ENCODE data around the gene DNASE1L3. TPM values are rescaled to one million over a fixed set of nuclear protein-coding genes. Genes with fewer than 3 reads are reported as not detected.

The DNASE1L3 gene
- total and polyA plus RNA-seq, 2 of the 4 experiments (the other 2 are of a cell fraction): not detected

GRCh38 chr3:58202917-58203360 is 7.8 kb downstream of the DNASE1L3 start:
- H2BK120ac ChIP-seq (ENCODE audit: low read depth, low read length): no peak overlapping the region
- H4K20me1 ChIP-seq (ENCODE audit: insufficient read depth, low read length): no peaks in the 10 kb centered on the region
- no peaks in the 10 kb centered on the region for H3K36me3 ChIP-seq (ENCODE audit: control insufficient read depth, insufficient read depth, low read length)
- H2BK20ac ChIP-seq (ENCODE audit: low read depth, low read length): no peak overlapping the region
- H3K4ac ChIP-seq (ENCODE audit: low read depth, low read length): no peak overlapping the region
- no peak overlapping the region for H2BK5ac ChIP-seq (ENCODE audit: low read depth, low read length, poor library complexity, severe bottlenecking)
- no peak for DNase-seq
- peaks cover 15% of the 10 kb centered on the region for H3K27me3 ChIP-seq (ENCODE audit: control insufficient read depth, insufficient read depth, low read length)
- no peak overlapping the region for H3K4me3 ChIP-seq (ENCODE audit: insufficient read depth, low read depth, low read length)
- H4K91ac ChIP-seq (ENCODE audit: insufficient read depth, low read depth, low read length): no peak overlapping the region
- TF ChIP-seq SMC3 (IDR thresholded peaks at IDR 0.05; ENCODE audit: low read depth, low read length): no peak
- TF ChIP-seq BHLHE40 (IDR thresholded peaks at IDR 0.05; ENCODE audit: low read depth, low read length): no peak
- no peak for TF ChIP-seq ELK1 (IDR thresholded peaks at IDR 0.05; ENCODE audit: borderline replicate concordance, low read depth, low read length)
- TF ChIP-seq RCOR1 (IDR thresholded peaks at IDR 0.05; ENCODE audit: insufficient replicate concordance, low read length): no peak
- TF ChIP-seq CTCF (conservative IDR thresholded peaks at IDR 0.05; ENCODE audit: low read depth, low read length): no peak
- no peak for TF ChIP-seq MXI1 (IDR thresholded peaks at IDR 0.05; ENCODE audit: borderline replicate concordance, low read depth, low read length)
- no peak for TF ChIP-seq RAD21 (IDR thresholded peaks at IDR 0.05; ENCODE audit: low read length)
- TF ChIP-seq MAFK (IDR thresholded peaks at IDR 0.05; ENCODE audit: low read depth, low read length): no peak
- TF ChIP-seq MAZ (IDR thresholded peaks at IDR 0.05; ENCODE audit: borderline replicate concordance, low read depth, low read length): no peak
- no peak for TF ChIP-seq CHD1 (IDR thresholded peaks at IDR 0.05; ENCODE audit: low read depth, low read length)
- no peak for TF ChIP-seq NFE2L2 (IDR thresholded peaks at IDR 0.05; ENCODE audit: low read depth, low read length)
- no peak for TF ChIP-seq USF2 (IDR thresholded peaks at IDR 0.05; ENCODE audit: low read depth, low read length)
- no peak for TF ChIP-seq POLR2A (IDR thresholded peaks at IDR 0.05; ENCODE audit: low read depth, low read length)
- no peak for TF ChIP-seq FOS (IDR thresholded peaks at IDR 0.05; ENCODE audit: low read depth, low read length)
- TF ChIP-seq CEBPB (IDR thresholded peaks at IDR 0.05; ENCODE audit: low read depth, low read length): no peak
- TF ChIP-seq RFX5 (IDR thresholded peaks at IDR 0.05; ENCODE audit: low read depth, low read length): no peak
- BruUV-seq (replicated peaks): no TSS peak
- peaks cover 2% of the 10 kb centered on the region; the same call in 1 of the 2 replicates for H3K9me3 ChIP-seq (ENCODE audit: control insufficient read depth, insufficient read depth, low read length)
- H2AK9ac ChIP-seq (replicated peaks; ENCODE audit: low read depth, low read length, poor library complexity): no peak overlapping the region
- H3K9me1 ChIP-seq (ENCODE audit: insufficient read depth, low read length): no peaks in the 10 kb centered on the region
- H3K27ac ChIP-seq (ENCODE audit: insufficient read depth, low read length): no peak overlapping the region
- in situ Hi-C loops (cut with MboI; ENCODE audit: low sequenced_read_pairs): no loop called here
- ATAC-seq (ENCODE audit: low read depth): no peak
- no peak overlapping the region for H3K14ac ChIP-seq (replicated peaks; ENCODE audit: low read depth, low read length)
- CTCF ChIA-PET: no interaction called here
- no peak overlapping the region for H2BK15ac ChIP-seq (ENCODE audit: low read depth, low read length)
- peaks cover 3% of the 10 kb centered on the region for H3K4me1 ChIP-seq (ENCODE audit: control insufficient read depth, insufficient read depth, low read length)
- H3K56ac ChIP-seq (ENCODE audit: extremely low read depth, insufficient read depth, low read length): no peak overlapping the region
- no peak overlapping the region for H3K4me2 ChIP-seq (ENCODE audit: low read depth, low read length)
- no peak overlapping the region for H3K9ac ChIP-seq (ENCODE audit: low read depth, low read length)
- no peaks in the 10 kb centered on the region for H3K79me1 ChIP-seq (ENCODE audit: low read depth in 1 of 2, low read length in 2 of 2)
- no peak overlapping the region for H2AFZ ChIP-seq (replicated peaks; ENCODE audit: low read length, poor library complexity)
- dilution Hi-C loops (cut with HindIII; ENCODE audit: low sequenced_read_pairs, unreplicated experiment): no loop called here
- intact Hi-C loops (cut with micrococcal nuclease): no loop called here
- H3K23ac ChIP-seq (ENCODE audit: low read depth, low read length): no peak overlapping the region
- no peak overlapping the region for H3K18ac ChIP-seq (ENCODE audit: low read depth, low read length)
- WGBS, 2 experiments (ENCODE audit: extremely low coverage in 2 of 2, insufficient read length in 1 of 2): 87% methylated on average over 7 of the region's 9 CpGs; no CpG with 5 or more reads in 1 of the 2 experiments
- no peak overlapping the region for H2AK5ac ChIP-seq (ENCODE audit: low read depth, low read length)
- H4K8ac ChIP-seq (ENCODE audit: low read depth in 2 of 2, low read length in 2 of 2): no peak overlapping the region
- no peak overlapping the region for H4K5ac ChIP-seq (ENCODE audit: low read depth, low read length)
- POLR2A ChIA-PET (ENCODE audit: unreplicated experiment): no interaction called here

All from IMR-90 (cell line).